K562 (cell line): Measurements from ENCODE around the gene C1R. TPM values are rescaled to one million over a fixed set of nuclear protein-coding genes. Genes with fewer than 3 reads are reported as not detected.
A peak's percentile ranks its signal among the peaks of the same experiment; 100 is the strongest.

Experiments used
- ARID1B ChIP-seq: fragments of 450-650 bp; IDR thresholded peaks from 2 replicates; pipeline ENCODE4 v1.6.1; 2016; ENCODE audit warnings: antibody characterized with exemption, mild to moderate bottlenecking, inconsistent platforms
- C11orf30 ChIP-seq: fragments of 450-650 bp; IDR thresholded peaks from 2 replicates; pipeline ENCODE4 v1.6.1; 2016; ENCODE audit warnings: low read depth, mild to moderate bottlenecking
- CEBPG ChIP-seq, 3 experiments: fragments of 200-800 bp in 1 of 3; sonication (Bioruptor generic) in 1 of 3; sonication (generic) in 1 of 3; formaldehyde crosslinking in 1 of 3; IDR thresholded peaks in 2 of 3; conservative IDR thresholded peaks in 1 of 3; 2 replicates each; pipeline versions ENCODE4 v1.6.1 to v1.8.0; 2016 to 2022; ENCODE audit warnings: missing compliant biosample characterization in 2 of 3, missing genetic modification characterization in 2 of 3, mild to moderate bottlenecking in 1 of 3, missing genetic modification reagents in 1 of 3
- HDAC1 ChIP-seq, 2 experiments: fragments of 450-650 bp; IDR thresholded peaks; 2 replicates each; pipeline ENCODE4 v1.6.1; 2016 to 2017; ENCODE audit warnings: inconsistent platforms in 1 of 2, mild to moderate bottlenecking in 1 of 2, moderate library complexity in 1 of 2
- KDM2B ChIP-seq: fragments of 250-450 bp; sonication (Bioruptor Pico); IDR thresholded peaks from 2 replicates; pipeline ENCODE4 v1.8.0; 2021; ENCODE audit warnings: mild to moderate bottlenecking, moderate library complexity
- MAFF ChIP-seq: IDR thresholded peaks from 2 replicates; pipeline ENCODE4 v1.6.1; 2012; ENCODE audit warnings: low read length, improper control_type of control experiment
- RFX5 ChIP-seq: IDR thresholded peaks from 2 replicates; pipeline ENCODE4 v1.6.1; 2011; ENCODE audit warnings: low read depth, mild to moderate bottlenecking, improper control_type of control experiment, low read length
- SIN3A ChIP-seq, 2 experiments: fragments of 150-350 bp in 1 of 2; IDR thresholded peaks; 2 replicates each; pipeline ENCODE4 v1.6.1; 2011 to 2016; ENCODE audit warnings: borderline replicate concordance in 2 of 2, low read depth in 2 of 2, low read length in 2 of 2, mild to moderate bottlenecking in 2 of 2, moderate library complexity in 2 of 2; ENCODE audit not compliant: control insufficient read depth in 1 of 2
- TAF7 ChIP-seq: fragments of 450-650 bp; IDR thresholded peaks from 2 replicates; pipeline ENCODE4 v1.6.1; 2016; ENCODE audit warnings: missing genetic modification characterization, missing compliant biosample characterization
- ZNF140 ChIP-seq: fragments of 250-450 bp; sonication (Bioruptor Pico); IDR thresholded peaks from 2 replicates; pipeline ENCODE4 v1.8.0; 2021; ENCODE audit warnings: moderate library complexity, mild to moderate bottlenecking, inconsistent platforms
- polyA plus RNA-seq, 8 experiments: library from polyadenylated mRNA; depleted of rRNA in 4 of 8; stranded (reverse) in 5 of 8; unstranded in 3 of 8; fragments of >200 nt; fragmentation: Nextera tagmentation in 2 of 8; fragmentation: Illumina TruSeq in 1 of 8; extraction: Ambion mirVana in 2 of 8; extraction: Trizol in 1 of 8; gene quantifications; 2 replicates each; pipeline versions ENCODE4 v1.2.1 to v1.2.3, GENCODE V29; 2011 to 2014; ENCODE audit warnings: inconsistent platforms in 1 of 8, missing spikeins in 1 of 8
- total RNA-seq, 7 experiments: library from RNA; depleted of rRNA in 6 of 7; stranded (reverse); fragments of >200 nt in 6 of 7; fragmentation: Illumina TruSeq in 2 of 7; extraction: Trizol in 2 of 7; gene quantifications; 2 replicates each; pipeline versions ENCODE4 v1.2.1 to v1.2.3, GENCODE V29; 2011 to 2021; ENCODE audit warnings: low replicate concordance in 1 of 7
- TF ChIP-seq, protein P1 (sequence below): fragments of 250-450 bp; sonication (Bioruptor Pico); IDR thresholded peaks from 2 replicates; pipeline ENCODE4 v1.8.0; 2022; ENCODE audit warnings: moderate library complexity, mild to moderate bottlenecking, inconsistent platforms
- TF ChIP-seq, protein P2 (sequence below): sonication (generic); formaldehyde crosslinking; IDR thresholded peaks from 2 replicates; pipeline ENCODE4 v1.8.0; 2022; ENCODE audit warnings: mild to moderate bottlenecking, missing genetic modification reagents
- TF ChIP-seq, protein P3 (sequence below), 2 experiments: fragments of 450-650 bp; formaldehyde crosslinking in 1 of 2; IDR thresholded peaks; 2 replicates each; pipeline versions ENCODE4 v1.4.0 to v1.6.1; 2014 to 2020; ENCODE audit warnings: mild to moderate bottlenecking in 2 of 2, borderline replicate concordance in 1 of 2, low read depth in 1 of 2
- TF ChIP-seq, protein P4 (sequence below): sonication (generic); formaldehyde crosslinking; IDR thresholded peaks from 2 replicates; pipeline ENCODE4 v1.8.1; 2023; ENCODE audit warnings: mild to moderate bottlenecking, missing genetic modification reagents

The C1R gene
- total and polyA plus RNA-seq, 9 of the 15 experiments (the other 6 are each of a cell fraction or from before 2014, with no cell fraction given), result 0.07 to 1.0 (median 0.33) TPM; not detected in 1

DNA sequence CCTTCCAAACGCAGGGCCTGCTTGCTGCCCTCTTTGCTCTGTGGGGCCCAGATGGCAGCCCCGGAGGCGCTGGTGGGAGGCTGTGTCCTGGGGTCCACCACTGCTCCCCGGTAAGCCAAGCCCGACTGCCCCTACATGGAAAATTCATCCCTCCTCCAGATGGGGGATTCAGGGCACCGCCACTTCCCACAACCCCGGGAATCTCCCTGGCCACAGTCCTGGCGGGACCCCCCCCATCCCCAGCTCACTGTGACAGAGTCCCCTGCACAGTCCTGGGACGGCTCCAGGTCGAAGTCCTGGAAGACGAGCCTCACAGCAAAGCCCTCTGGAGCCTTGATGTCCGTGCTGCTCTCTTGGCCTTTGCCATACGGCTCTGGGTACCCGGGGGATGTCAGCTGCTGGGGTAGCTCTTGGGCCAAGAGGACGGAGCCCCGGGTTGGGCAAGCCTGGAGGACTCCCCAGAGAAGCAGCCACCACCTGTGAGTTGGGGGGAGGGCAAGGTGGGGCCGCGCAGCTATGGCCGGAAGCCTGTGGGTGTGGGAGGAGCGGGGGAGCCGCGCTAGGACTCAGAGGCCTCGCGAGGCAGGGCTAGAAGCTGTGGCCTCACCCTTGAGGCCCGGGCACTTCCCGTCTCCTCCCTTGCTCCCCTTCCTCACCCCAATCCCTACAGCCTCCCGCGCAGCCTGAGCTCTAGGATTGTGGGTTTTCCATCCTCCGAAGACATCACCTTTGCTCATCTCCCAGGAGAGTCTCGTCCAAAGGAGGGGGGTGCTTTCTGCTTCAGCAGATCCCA, 16.0 kb upstream of the C1R start (continued):
- TF ChIP-seq SIN3A (IDR thresholded peaks at IDR 0.05; ENCODE audit: borderline replicate concordance in 2 of 2, control insufficient read depth in 1 of 2, low read depth in 2 of 2, low read length in 2 of 2) (0 out of 4 replicates have a peak, but pooled peaks of 1 of the 2 experiments have one; percentile 33), ZNF140 (CRISPR knock-in tag) (no peak), RFX5 (no peak), HDAC1 (IDR thresholded peaks at IDR 0.05) (0 out of 4 replicates have a peak, but pooled peaks of 1 of the 2 experiments have one; percentile 31), C11orf30 (no peak), MAFF (no peak), KDM2B (CRISPR knock-in tag) (no peak), TAF7 (tag) (no peak; the same call in 1 of the 2 replicates), CEBPG (CRISPR knock-in tag; IDR thresholded peaks at IDR 0.05) (no peak), CEBPG (tag; conservative IDR thresholded peaks at IDR 0.05 in 1 of 2, IDR thresholded peaks at IDR 0.05 in 1 of 2) (no peak), ARID1B (peak; percentile 41; the same call in 1 of the 2 replicates)
- TF ChIP-seq, protein P1, sequence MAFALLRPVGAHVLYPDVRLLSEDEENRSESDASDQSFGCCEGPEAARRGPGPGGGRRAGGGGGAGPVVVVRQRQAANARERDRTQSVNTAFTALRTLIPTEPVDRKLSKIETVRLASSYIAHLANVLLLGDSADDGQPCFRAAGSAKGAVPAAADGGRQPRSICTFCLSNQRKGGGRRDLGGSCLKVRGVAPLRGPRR (CRISPR knock-in tag), result no peak
- TF ChIP-seq, protein P2, sequence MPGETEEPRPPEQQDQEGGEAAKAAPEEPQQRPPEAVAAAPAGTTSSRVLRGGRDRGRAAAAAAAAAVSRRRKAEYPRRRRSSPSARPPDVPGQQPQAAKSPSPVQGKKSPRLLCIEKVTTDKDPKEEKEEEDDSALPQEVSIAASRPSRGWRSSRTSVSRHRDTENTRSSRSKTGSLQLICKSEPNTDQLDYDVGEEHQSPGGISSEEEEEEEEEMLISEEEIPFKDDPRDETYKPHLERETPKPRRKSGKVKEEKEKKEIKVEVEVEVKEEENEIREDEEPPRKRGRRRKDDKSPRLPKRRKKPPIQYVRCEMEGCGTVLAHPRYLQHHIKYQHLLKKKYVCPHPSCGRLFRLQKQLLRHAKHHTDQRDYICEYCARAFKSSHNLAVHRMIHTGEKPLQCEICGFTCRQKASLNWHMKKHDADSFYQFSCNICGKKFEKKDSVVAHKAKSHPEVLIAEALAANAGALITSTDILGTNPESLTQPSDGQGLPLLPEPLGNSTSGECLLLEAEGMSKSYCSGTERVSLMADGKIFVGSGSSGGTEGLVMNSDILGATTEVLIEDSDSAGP (CRISPR knock-in tag), result no peak
- TF ChIP-seq, protein P3, sequence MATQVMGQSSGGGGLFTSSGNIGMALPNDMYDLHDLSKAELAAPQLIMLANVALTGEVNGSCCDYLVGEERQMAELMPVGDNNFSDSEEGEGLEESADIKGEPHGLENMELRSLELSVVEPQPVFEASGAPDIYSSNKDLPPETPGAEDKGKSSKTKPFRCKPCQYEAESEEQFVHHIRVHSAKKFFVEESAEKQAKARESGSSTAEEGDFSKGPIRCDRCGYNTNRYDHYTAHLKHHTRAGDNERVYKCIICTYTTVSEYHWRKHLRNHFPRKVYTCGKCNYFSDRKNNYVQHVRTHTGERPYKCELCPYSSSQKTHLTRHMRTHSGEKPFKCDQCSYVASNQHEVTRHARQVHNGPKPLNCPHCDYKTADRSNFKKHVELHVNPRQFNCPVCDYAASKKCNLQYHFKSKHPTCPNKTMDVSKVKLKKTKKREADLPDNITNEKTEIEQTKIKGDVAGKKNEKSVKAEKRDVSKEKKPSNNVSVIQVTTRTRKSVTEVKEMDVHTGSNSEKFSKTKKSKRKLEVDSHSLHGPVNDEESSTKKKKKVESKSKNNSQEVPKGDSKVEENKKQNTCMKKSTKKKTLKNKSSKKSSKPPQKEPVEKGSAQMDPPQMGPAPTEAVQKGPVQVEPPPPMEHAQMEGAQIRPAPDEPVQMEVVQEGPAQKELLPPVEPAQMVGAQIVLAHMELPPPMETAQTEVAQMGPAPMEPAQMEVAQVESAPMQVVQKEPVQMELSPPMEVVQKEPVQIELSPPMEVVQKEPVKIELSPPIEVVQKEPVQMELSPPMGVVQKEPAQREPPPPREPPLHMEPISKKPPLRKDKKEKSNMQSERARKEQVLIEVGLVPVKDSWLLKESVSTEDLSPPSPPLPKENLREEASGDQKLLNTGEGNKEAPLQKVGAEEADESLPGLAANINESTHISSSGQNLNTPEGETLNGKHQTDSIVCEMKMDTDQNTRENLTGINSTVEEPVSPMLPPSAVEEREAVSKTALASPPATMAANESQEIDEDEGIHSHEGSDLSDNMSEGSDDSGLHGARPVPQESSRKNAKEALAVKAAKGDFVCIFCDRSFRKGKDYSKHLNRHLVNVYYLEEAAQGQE (IDR thresholded peaks at IDR 0.05; ENCODE audit: borderline replicate concordance), result no peak
- TF ChIP-seq, protein P3 (CRISPR knock-in tag; IDR thresholded peaks at IDR 0.05; ENCODE audit: low read depth), result no peak
- TF ChIP-seq, protein P4, sequence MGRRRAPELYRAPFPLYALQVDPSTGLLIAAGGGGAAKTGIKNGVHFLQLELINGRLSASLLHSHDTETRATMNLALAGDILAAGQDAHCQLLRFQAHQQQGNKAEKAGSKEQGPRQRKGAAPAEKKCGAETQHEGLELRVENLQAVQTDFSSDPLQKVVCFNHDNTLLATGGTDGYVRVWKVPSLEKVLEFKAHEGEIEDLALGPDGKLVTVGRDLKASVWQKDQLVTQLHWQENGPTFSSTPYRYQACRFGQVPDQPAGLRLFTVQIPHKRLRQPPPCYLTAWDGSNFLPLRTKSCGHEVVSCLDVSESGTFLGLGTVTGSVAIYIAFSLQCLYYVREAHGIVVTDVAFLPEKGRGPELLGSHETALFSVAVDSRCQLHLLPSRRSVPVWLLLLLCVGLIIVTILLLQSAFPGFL, result no peak
